NOMO-1 treated with dmso at 0.1 percent for 144 hours (cell line): ENCODE data around the gene ROS1.
"Not testable (repeated sequence)": the region's sequence is repeated elsewhere in the genome, so short reads cannot be mapped to it uniquely, and the experiment has no call there.

Experiments
- DNase-seq: peaks from one replicate; lab custom pipeline; 2025; ENCODE audit not compliant: unreplicated experiment; lab: John Stamatoyannopoulos, UW

Gene ROS1

DNA sequence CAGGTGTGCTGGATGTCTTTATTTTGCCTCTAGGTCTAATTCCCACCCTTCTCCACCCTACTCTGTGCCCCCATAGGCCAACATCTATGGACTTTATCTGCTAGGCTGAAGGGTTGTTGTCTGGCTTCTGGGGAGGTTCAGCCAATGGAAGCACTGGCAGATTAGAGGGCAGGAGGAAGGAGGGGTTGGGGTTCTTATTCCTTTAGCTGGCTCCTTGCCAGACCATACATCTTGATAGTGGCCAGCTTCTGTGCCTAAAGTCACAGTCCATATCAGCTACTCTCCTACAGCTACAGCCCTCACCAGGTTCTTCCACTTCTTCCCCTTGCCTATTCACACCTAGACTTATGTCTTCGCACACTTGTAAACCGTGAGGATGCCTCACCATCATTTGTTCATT lies 41.1 kb downstream of the ROS1 start:
- no peak for DNase-seq

DNA sequence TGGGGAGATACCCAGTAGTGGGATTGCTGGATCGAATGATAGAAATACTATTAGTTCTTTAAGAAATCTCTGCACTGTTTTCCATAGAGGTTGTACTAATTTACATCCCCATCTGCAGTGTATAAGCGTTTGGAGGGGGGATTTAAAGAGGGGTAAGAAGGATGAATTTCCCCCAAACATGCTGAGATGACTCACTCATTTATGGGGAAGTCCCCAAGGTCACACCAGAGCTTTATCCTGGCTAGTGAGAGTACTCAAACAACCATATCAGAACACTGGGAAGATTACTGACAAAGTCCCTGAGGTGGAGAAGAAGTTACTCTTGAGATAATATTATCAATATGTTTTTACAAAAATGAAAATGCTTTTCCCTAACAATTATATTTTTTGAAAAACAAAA lies 44.0 kb downstream of the ROS1 start:
- no peak for DNase-seq

DNA sequence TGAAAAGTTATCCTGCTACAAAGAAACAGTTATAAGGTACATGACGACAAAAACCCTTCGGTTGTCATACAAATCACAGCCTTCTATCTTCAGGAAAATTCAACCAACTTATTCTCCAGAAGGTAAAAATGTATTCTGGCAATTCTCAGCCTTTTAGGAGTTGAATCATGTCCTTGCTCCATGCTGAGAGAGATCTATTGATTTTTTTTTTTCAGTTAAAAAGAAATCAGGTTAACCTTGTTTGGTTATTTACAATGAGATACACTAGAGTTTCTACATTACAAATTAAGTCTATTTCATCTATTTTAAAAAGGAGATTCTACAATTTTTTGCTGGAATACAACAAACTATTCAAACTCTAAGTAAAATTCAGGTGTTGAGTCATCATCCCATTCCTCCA lies 45.4 kb downstream of the ROS1 start:
- DNase-seq, result no peak

DNA sequence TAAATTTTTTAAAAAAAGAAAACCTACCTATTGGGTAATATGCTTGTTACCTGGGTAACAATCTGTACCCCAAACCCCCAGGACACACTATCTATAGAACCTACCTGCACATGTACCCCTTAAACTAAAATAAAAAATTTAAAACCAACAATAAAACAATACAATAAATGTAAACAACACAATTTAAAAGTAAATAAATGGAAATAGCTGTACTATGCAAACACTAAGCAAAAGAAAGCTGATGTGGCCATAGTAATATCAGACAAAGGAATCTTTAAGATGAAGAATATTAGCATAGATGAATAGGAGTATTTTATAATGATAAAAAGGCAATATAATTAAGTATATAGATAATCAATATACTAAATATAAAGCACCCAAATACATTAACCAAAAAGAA lies 50.3 kb downstream of the ROS1 start:
- no peak for DNase-seq

DNA sequence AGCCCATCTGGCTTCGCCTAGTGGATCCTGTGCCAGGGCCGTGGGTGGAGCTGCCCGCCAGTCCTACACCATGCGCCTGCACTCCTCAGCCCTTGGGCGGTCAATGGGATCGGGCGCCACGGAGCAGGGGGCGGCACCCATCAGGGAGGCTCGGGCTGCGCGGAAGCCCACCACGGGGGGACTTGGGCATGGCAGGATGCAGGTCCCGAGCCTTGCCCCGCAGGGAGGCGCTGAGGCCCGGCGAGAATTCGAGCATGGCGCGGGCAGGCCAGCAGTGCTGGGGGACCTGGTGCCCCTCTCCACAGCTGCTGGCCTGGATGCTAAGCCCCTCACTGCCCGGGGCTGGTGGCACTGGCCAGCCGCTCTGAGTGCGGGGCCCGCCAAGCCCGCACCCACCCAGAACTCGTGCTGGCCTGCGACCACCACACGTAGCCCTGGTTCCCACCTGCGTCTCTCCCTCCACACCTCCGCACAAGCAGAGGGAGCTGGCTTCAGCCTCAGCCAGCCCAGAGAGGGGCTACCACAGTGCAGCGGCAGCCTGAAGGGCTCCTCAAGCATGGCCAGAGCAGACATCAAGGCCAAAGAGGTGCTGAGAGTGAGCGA lies 52.4 kb downstream of the ROS1 start:
- DNase-seq, result no peak

DNA sequence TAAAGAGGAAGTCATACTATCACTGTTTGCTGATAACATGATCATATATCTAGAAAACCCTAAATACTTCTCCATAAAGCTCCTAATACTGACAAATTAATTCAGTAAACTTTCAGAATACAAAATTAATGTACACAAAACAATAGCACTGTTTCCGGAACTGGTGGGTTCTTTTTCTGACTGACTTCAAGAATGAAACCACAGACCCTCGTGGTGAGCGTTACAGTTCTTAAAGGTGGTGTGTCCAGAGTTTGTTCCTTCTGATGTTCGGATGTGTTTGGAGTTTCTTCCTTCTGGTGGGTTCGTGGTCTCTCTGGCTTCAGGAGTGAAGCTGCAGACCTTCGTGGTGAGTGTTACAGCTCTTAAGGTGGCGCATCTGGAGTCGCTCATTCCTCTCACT lies 53.5 kb downstream of the ROS1 start:
- DNase-seq, result not testable (repeated sequence)

DNA sequence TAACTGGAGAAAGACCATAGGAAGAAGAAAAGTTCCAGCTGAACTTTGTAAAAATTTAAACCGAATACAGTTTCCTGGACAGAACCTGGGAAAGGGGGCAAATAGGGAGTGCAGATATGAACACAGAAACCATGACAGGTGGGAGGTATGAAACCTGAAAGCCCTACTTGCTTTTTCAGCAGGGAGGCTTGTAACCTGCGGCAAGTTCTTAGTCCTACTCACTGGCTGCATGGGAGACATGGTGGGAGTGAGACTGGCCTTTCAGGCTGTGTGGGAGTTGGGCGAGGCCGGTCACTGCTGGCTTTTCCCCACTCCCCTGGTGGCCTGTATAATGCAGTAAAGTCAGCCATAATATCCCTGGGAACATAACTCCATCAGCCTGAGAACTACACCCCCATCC lies 54.2 kb downstream of the ROS1 start:
- no peak for DNase-seq

DNA sequence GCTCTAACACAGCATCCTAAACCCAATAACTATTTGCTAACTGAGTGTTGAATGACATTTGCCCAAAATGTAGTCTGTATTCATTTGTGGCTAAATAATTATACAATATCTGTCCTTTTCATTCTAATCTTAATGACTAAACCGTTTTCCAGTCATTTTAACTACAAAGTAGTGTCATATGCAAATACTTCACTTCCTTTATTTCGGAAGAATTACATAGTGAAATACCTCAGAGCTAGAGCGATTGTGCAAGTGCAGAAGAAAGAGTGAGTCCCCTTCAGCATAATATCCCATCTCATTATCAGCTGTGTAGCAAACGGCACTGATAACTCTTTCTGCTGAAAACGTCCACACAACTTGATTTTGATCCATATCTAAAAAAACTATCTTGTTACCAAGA lies 66.2 kb downstream of the ROS1 start:
- peak; percentile 47 for DNase-seq

DNA sequence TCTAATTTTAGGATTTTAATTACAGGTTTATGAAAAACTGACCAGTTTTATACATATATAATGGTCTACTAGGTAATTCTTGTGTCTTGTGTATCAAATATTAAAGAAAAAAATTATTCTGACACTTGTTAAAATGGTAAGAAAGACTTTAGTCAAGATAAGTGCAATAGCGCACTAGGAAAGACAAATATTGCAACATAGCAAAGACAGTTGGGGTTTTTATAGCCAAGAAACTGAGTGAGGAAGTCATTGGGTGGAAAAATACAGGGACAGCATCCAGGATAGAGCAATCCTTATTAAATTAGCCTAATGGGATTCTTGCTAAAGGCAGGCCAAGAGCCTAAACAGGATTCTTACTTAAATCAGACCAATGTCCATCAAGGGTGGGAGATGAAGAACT lies 71.1 kb downstream of the ROS1 start:
- DNase-seq, result no peak

DNA sequence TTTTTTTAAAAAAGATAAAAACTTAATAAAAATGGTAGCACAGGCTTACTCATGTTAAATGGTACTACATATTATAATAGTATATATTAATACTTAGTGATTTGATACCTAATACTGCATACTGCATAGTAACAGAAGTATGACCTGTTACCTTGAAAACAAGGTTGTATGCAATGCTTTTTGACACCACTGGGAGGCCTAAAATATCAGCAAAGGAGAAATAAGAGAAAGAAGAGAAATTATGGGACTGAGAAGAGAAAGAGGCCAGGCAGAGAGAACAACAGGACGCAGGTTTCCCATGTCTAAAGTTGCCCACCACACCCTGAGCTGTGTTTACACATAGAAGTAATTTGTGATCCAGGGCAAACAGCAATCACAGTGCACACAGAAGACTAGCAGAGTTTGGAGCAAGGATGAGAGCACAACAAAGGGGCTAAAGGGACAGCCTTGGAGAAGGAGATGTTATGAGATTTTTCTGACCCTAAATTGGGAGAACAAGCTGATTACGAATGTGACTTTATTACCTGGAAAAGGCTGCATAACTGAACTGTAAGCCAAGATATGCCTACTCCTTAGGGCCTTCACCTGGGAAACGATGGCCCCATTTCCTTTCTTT lies 73.2 kb downstream of the ROS1 start:
- DNase-seq, result no peak

DNA sequence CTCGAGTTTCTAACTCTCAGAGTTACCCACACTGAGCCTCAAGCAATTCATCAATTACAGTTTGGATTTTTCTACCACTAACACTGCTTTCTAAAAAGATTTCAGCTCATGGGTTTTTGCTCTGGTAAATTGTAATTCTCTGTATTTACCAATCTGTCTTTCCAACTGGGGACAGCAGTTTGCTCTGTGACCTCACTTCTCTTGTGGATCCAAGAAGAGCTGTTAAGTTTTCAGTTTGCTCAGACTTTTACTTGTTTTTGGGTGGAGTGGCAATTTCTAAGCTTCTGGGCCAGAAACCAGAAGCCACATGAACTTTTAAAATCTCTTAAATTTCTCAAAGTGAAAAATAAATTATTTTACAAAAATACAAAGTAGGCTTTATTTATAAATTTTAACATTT lies 74.2 kb downstream of the ROS1 start:
- DNase-seq, result no peak

DNA sequence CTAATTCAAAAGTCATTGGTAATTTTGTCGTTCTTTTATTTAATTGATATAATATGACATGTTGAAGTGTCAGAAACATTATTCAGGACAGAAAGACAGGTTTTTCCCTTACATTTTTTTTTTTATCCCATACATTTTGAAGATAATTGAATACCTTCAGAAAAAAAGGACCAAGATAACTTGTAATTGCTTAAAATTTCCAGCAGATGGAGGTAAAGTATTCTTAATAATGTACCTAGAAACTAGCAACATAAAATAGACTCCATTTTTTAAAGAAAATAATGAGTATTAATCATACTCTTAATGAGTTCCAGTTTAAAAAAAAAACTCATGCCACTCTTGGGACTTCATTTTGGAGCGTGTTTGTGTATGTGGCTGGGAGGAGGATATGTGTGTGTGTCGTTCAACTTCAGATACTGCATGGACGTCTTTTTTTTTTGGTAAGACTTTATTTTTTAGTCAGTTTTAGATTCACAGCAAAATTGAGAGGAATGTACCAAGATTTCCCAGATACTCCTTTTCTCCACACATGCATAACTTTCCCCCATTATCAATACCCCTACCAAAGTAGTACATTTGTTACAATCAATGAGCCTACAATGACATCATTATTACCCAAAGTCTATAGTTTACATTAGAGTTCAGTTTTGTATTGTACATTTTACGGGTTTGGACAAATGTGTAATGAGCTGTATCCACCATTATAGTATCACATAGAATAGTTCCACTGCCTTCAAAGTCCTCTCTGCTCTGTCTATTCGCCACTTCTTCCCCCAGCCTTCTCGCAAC lies 79.4 kb downstream of the ROS1 start:
- no peak for DNase-seq

DNA sequence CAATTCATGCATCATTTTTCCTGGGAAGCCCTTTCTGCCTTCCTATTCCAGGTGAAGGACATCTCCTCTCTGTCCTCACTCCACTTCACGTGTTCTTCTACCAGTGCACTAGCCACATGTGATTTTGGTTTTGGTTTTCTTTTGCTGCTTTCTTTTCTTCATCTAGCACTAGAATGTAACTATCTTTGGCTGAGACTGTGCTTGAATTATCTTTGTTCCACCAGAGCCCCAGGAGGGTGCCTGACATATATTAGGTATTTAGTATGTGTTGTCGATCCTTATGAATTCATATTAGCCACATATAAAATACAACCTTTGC lies 80.5 kb downstream of the ROS1 start:
- no peak for DNase-seq

DNA sequence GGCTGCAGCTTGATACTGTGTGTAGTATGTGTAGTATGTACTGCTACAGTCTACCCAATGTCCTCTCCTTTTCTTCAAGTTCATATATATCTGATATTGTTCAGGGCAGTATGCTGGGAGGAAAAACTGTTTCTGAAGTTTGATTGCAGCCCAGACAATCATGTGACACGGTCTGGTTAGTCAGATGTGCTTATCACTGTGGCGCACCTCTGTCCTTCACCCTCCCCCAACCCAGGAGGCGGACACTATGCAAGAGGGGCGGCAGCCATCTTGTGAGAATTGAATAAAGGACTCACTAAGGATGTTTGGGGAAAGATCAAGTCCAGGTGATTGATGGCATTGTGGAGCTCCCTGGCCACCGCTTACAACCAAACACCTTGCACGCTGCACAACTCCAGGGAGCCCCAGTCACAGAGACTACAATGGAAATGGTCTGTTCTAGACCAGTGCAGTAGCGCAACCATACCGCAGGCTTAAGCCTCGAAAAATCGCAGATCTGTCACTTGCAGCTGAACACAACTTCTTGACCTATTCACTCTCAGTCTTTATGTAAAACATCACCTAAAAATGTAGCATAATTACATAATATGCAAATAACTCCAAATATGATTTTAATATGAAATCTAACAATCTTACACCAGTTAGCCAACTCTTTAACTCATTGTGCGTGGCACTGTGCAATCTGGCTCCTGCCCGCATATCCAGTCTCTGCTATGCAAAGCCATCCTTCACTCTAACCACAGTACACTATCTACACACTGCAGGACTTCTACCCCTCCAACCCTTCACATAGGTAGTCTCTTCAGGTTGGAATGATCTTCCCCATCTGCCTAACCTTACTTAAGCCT lies 81.1 kb downstream of the ROS1 start:
- DNase-seq, result no peak

DNA sequence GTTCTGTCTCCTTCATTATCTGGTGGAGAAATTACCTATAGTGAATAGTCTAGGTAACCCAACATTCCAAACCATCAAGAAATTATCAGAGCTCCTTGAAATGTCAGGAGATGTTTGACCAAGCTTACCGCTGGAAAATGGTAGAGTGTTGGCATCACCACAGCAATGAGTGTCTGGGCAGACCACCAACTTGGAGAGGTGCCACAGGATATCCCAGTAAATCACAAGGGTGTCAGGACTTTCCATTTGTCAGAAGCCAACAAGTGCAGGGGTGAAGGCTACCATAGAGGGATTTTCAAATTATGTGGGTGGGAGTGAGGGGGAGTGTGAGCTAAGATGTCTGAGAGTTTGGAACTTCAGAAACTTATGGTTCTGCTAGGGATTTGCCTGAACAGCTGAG lies 87.2 kb downstream of the ROS1 start:
- DNase-seq, result no peak

DNA sequence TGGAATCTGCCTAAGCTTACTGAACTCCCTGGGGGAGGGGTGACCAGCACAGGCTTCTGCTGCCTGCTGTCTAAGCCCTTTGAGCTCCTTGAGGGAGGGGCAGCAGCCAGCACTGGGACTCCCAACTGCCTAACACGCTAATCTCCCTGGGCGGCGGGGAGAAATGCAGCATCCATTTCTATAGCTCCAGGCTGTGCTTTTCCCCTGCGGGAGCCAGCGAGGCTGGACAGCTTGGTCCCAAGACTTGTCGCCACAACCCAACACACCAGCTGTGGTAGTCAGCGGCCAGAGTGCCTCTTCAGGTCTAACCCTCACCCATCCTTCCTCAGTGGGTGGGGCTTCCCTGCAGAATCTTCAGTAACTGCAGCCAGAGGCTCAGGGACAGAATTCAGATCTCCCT lies 95.8 kb downstream of the ROS1 start:
- no peak for DNase-seq

DNA sequence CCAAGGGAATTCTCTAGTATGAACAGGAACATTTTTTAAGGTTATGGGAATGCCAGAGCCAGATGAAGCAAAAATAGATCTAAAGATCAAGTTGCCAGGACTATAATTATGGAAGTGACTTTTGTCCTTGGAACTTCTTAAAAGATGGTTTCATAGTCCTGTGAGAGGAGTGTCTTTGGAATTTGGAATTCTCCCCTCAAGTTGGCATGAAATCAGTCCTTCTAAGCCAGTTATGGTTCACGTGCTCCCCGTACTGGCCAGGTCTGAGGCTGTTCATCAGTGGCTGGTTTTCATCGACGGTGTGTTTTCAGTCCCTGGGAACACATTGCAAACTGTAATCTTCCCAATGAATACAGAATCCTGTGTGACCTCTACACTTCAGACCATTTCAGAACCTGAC lies 97.2 kb downstream of the ROS1 start:
- DNase-seq, result no peak

DNA sequence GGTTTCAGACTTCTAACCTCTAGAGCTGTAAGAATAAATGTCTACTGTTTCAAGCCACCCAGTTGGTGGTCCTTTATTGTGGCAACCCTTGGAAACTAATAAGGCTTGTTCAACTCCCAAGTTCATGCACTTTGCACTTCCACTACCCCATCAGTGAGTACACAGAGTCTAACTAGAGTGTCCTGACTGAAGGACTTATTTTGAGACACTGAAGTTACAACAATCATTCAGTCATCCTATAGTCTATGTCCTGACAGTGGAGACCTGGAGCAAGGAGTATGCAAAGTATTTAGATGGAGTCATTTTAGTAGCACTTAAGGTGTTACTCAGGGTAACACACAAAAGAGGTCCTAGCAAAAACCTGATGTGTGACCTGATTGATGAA lies 97.7 kb downstream of the ROS1 start:
- DNase-seq, result no peak

DNA sequence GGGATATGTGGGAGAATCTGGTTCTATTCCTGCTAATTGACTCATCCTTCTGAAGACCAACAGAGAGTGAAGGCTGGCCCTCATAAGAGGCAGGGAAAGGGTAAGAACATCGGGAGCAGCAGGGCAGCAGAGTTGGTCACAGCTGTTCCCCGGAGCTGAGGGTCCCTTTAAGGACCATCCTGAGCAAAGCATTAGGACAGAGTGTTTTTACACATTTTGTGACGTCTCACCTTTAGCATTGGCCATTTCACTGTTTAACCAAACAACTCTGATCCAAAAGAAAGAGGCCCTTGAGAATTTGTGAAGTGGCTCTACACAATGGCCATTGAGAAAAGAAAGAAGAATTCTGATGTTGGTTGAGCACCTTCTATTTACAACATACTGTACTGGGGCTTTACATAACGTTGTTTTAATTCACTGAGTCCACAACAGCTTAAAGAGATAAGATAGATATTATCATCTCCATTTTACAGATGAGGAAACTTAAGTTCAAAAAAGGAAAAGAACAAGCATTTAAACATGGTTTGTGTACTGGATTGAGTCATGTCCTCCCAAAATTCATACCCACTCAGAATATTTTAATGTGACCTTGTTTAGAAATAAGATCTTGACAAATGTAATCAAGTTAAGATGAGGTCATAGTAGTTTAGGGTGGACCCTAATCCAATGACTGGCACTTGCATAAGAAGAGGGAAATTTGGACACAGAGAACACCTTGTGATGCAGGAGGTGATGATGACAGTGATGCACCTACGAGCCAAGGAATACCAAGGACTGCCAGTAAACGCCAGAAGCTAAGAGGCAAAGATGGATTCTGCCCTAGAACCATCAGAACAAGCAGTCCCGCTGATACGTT lies 98.4 kb downstream of the ROS1 start:
- DNase-seq, result no peak

DNA sequence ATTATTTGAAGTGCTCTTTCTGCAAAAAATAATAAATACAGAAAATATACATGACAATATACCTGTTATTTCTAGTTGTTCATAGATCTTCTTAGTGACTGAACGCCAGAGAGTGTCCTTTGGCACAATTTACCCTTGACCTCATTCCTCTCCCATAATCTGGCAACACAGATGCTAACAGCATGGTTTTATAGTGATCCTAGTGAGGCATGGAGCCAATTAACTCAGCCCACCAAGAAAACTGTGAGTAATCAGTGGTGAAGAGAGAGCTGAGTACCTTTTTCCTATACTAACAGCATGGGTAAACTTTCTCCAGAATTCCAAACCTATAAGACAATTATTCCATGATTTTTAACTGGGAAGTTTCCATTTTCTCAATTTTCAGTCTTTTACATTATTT lies 99.3 kb downstream of the ROS1 start:
- DNase-seq, result no peak

DNA sequence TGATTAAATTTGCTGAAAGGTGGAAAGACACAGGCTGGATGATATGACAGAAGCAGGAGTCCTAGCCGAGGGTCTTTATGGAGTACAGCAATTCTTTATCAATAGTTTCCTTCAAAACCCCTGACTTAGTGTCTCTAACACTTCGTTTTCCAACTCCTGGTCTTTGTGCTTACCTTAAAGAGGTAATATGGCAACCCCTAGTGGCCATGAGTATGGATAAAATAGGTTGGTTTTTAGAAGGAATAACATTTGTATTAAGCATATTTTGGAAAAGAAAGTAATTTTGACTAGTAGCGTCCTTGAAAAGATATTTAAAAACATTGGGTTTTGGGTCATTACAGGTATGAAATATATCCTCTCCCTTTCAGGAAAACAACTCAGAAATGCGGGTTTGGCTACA lies 108.5 kb downstream of the ROS1 start:
- DNase-seq, result no peak
